Measurements from ENCODE around the gene CTDP1. TPM values are rescaled to one million over a fixed set of nuclear protein-coding genes. Genes with fewer than 3 reads are reported as not detected.

The CTDP1 gene
- total RNA-seq, 1 donor from 2014 or later = 23.1 TPM

- no peak for TF ChIP-seq CTCF (IDR thresholded peaks at IDR 0.05)
- H3K36me3 Mint-ChIP-seq (ENCODE audit: unreplicated experiment) = peaks cover 3% of the 10 kb centered on the region
- H3K4me1 Mint-ChIP-seq (ENCODE audit: unreplicated experiment) = no peaks in the 10 kb centered on the region
- H3K9me3 Mint-ChIP-seq (ENCODE audit: unreplicated experiment) = peaks cover 10% of the 10 kb centered on the region
- DNase-seq (ENCODE audit: extremely low spot score, unreplicated experiment) = no peak
- peaks cover 67% of the 10 kb centered on the region for H3K27me3 Mint-ChIP-seq (ENCODE audit: unreplicated experiment)
- H3K27ac Mint-ChIP-seq (ENCODE audit: unreplicated experiment) = no peak overlapping the region
- H3K4me3 Mint-ChIP-seq (ENCODE audit: unreplicated experiment) = no peak overlapping the region
Measured at GRCh38 chr18:79658366-79658765, 21.2 kb upstream of the CTDP1 start.

- H3K4me3 Mint-ChIP-seq (ENCODE audit: unreplicated experiment) = no peak overlapping the region
- peaks cover 10% of the 10 kb centered on the region for H3K9me3 Mint-ChIP-seq (ENCODE audit: unreplicated experiment)
- H3K36me3 Mint-ChIP-seq (ENCODE audit: unreplicated experiment) = peaks cover 3% of the 10 kb centered on the region
- DNase-seq (ENCODE audit: extremely low spot score, unreplicated experiment) = no peak
- TF ChIP-seq CTCF (IDR thresholded peaks at IDR 0.05) = no peak
- H3K4me1 Mint-ChIP-seq (ENCODE audit: unreplicated experiment) = peaks cover 3% of the 10 kb centered on the region
- H3K27ac Mint-ChIP-seq (ENCODE audit: unreplicated experiment) = no peak overlapping the region
- peaks cover 54% of the 10 kb centered on the region for H3K27me3 Mint-ChIP-seq (ENCODE audit: unreplicated experiment)
Measured at GRCh38 chr18:79659733-79660132, 19.9 kb upstream of the CTDP1 start.

- H3K36me3 Mint-ChIP-seq (ENCODE audit: unreplicated experiment) = no peaks in the 10 kb centered on the region
- TF ChIP-seq CTCF (IDR thresholded peaks at IDR 0.05) = no peak
- peaks cover 53% of the 10 kb centered on the region for H3K27me3 Mint-ChIP-seq (ENCODE audit: unreplicated experiment)
- DNase-seq (ENCODE audit: extremely low spot score, unreplicated experiment) = no peak
- no peaks in the 10 kb centered on the region for H3K9me3 Mint-ChIP-seq (ENCODE audit: unreplicated experiment)
- no peak overlapping the region for H3K27ac Mint-ChIP-seq (ENCODE audit: unreplicated experiment)
- no peak overlapping the region for H3K4me3 Mint-ChIP-seq (ENCODE audit: unreplicated experiment)
- H3K4me1 Mint-ChIP-seq (ENCODE audit: unreplicated experiment) = peaks cover 4% of the 10 kb centered on the region
Measured at GRCh38 chr18:79662034-79662433, 17.6 kb upstream of the CTDP1 start.

- TF ChIP-seq CTCF (IDR thresholded peaks at IDR 0.05) = no peak
- H3K36me3 Mint-ChIP-seq (ENCODE audit: unreplicated experiment) = no peaks in the 10 kb centered on the region
- H3K9me3 Mint-ChIP-seq (ENCODE audit: unreplicated experiment) = no peaks in the 10 kb centered on the region
- no peak overlapping the region for H3K27ac Mint-ChIP-seq (ENCODE audit: unreplicated experiment)
- H3K4me3 Mint-ChIP-seq (ENCODE audit: unreplicated experiment) = no peak overlapping the region
- no peak for DNase-seq (ENCODE audit: extremely low spot score, unreplicated experiment)
- H3K27me3 Mint-ChIP-seq (ENCODE audit: unreplicated experiment) = peaks cover 56% of the 10 kb centered on the region
- peaks cover 4% of the 10 kb centered on the region for H3K4me1 Mint-ChIP-seq (ENCODE audit: unreplicated experiment)
Measured at GRCh38 chr18:79662439-79662838, 17.2 kb upstream of the CTDP1 start.

- H3K27ac Mint-ChIP-seq (ENCODE audit: unreplicated experiment) = no peak overlapping the region
- H3K4me3 Mint-ChIP-seq (ENCODE audit: unreplicated experiment) = no peak overlapping the region
- no peak for DNase-seq (ENCODE audit: extremely low spot score, unreplicated experiment)
- no peaks in the 10 kb centered on the region for H3K9me3 Mint-ChIP-seq (ENCODE audit: unreplicated experiment)
- H3K27me3 Mint-ChIP-seq (ENCODE audit: unreplicated experiment) = peaks cover 52% of the 10 kb centered on the region
- no peak for TF ChIP-seq CTCF (IDR thresholded peaks at IDR 0.05)
- no peaks in the 10 kb centered on the region for H3K36me3 Mint-ChIP-seq (ENCODE audit: unreplicated experiment)
- H3K4me1 Mint-ChIP-seq (ENCODE audit: unreplicated experiment) = peaks cover 4% of the 10 kb centered on the region
Measured at GRCh38 chr18:79664525-79665125, 15.0 kb upstream of the CTDP1 start.

Measured in osteocyte (in vitro differentiated cells).